Stimulated activated CD4-positive, alpha-beta T cell treated with anti-CD3 and anti-CD28 coated beads, Interleukin-1b, Interleukin-23, amount 100 ng/mL, for 24 hours (primary cell): Measurements from ENCODE around the gene NOM1.

Experiments
- DNase-seq, 4 experiments: peaks; one replicate each; pipeline ENCODE4 v3.0.0-alpha.2; 2020; ENCODE audit warnings: low read depth in 4 of 4, low spot score in 1 of 4

NOM1 gene

DNA sequence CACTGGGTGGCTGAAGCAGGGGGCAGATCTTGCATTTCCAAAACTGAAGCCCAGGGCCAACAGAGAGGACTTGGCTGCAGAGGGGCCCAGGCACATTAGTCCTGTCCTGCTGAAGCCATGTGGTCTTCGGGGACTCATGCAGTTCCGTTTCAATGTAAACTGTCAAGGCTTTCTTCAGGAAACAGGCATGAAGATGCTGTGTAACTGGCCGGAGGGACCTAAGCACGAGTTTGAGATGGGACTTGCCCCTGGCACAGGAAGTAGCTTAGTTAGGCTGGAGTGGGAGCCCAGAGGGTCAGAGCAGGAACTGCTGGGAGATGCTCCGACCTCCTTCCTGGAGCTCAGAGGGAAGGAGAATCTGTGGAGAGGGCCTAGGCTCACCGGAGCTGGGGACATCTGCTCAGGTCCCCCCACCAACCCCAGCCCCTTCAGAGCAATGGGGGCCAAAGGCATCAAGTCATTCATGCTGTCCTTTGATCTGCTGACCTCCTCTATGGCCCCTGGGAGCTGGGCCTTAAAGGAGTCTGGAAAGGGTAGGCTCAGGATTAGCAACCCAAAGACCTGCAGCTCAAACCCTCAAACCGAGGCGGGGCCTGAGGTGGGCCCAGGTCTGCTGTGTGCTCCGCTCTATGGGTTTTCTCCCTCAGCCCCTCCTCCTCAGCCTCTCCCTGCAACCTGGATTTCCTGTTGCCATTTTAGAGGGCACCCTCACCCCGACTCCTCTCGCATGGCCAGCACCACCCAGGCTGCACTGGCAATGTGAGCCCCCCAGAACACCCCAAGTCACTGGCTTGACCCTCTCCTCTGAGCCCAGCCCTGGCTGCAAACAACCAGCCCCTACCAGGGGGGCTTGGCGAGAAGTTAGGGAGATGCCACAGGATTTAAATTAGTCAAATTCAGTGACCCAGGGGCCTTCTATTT lies 65.4 kb downstream of the NOM1 start:
- no peak for DNase-seq

DNA sequence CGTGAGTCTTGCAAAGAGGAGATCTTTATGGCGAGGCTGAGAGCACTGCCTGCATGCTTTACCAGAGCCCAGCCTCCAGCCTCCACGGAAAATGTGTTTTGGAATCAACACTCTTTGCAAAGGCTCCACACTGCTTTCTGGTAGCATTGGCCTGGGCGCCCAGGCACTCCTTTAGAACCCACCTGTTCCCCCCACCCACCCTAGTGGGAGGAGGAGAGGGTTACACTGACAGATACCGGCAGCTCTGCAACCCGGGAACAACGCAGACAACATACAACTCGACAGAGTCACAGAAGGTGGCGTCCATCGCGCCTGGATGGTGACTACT lies 66.5 kb downstream of the NOM1 start:
- no peak for DNase-seq

DNA sequence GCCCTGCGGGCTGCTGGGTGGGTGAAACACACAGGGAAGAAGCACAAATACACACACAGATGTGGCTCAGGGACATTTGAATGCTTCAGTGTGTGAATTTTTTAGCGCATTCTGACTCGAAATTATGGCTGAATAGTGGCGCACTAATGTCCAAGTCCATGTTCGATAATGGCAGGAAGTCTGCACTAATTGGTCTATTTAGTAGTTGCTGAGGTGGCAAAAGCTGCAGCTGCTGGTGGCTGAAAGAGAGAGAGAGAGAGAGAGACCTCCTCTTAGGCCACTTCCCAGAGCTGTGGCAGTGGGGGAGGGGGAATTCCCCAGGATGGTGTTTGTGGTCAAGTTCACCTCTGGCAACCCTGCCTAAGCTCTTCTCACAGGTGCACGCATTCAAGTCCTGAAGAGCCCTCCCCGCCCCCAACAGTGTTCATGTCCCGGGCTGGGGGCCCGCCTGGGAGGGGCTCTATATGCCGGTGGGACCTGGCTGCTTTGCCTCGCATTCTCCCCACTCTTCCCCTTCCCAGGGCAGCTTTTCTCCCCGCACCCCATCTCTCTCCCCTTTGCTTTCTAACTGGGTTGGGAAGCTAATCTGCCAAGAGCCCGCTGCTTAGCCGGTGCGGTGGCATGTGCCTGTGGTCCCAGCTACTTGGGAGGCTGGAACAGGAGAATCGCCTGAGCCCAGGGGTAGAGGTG lies 67.0 kb downstream of the NOM1 start:
- DNase-seq = no peak

DNA sequence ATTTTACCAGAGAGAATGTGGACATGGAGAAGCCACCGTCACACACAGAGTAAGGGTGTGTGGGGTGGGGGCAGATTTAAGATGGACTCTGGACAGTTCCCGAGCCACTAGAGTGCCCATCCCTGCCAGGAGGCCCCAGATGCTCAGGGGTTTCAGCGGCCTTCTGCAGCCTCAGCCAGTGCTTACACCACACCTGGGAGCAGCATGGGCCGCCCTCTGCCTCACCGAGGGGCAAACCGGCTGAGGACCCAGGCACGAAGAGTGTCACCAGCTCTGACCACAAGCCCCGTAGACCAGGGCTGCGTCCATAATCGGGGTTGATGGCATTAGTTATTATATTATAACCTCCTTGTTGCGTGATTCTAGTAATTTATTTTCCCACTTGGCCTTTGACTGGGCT lies 67.6 kb downstream of the NOM1 start:
- no peak for DNase-seq

DNA sequence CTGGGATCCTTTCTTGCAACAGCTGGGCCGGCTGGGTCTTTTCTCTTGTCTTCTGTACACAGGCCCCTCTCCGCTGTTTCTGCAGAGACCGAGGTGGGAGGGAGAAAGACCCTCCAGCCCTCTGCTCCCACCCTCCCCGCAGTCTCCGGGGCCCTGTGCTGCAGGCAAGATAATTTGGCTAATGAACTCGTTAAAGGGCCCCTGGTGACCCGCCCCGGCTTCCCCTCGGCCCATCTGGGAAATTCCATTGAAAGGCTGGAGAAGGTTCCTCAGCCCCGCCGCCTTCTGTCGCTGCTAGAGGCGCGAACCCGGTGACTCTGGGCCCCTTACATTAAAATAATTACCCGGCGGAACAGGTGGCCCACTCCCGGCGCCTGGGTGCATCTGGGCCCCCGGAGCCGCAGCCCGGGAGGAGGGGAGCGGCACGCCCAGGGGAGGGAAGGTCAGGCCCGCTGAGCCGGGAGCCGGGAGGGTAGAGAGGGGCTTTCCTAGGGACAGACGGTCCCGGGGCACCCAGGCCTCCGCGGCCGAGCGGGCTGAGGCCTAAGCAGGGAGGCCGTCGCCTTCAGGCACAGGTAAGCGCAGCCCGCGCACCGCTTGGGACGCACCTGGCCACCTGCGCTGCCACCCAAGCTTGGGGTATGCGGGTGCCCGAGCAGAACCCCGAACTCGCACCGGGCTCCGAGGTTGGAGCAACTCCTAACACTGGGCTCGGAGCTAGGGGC lies 68.3 kb downstream of the NOM1 start:
- no peak for DNase-seq

DNA sequence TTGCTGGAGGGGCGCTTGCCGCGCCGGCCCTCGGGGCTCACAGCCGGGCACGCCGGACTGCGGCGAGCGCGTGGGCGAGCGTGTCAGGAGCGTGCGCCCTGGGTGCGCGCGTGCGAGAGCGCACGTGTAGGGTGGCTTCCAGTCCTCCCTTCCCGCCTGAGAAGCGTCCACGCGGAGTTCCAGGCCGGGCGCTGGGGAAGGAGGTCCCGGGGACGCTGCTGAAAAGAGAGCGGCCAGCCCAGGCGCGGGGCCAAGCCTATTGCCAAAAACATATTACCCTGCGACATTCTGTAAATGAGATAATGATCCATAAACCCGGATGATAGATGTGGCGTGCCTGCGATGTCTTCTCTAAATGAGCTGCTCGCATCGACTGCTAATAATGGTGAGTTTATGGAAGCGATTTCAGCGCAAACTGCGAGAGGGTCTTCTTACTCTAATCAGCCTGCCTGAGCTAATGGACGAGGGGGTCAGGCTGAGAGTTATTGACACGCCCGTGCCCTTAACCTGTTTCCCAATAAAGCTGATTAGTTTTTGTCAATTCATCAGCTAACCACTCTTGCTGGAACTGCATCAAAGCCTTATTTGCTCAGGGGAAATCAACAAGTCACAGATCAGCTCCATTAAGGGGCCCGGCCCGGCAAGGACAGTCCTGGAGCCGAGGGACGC lies 69.0 kb downstream of the NOM1 start:
- no peak for DNase-seq

DNA sequence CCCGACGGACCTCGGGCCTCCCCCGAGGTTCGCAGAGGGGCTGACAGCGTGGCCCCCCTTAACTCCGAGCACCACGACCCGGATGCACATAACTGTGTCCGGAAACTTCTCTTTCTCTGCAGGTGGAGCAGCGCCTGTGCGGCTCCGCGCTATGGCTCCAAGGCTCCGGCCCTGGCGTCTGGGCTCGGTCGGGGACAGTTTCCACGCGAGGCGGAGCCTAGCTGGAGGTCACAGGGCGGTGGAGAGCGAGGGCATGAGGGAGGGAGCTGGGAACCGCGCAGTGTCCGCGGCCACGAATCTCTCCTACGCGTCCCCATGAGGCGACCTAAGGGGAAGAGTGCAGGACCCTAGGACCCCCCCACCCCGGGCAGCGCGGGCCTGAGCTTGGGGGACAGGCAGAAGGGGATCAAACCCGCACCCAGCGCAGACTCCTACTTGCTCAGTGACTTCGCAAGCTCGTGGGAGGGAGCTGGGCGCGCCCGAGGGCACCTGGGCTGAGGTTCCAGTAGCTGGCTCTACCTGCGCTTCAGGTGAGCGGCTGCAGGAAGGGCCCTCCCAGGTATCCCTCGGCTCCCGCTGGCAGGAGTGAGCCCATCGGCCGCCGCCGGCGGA lies 69.6 kb downstream of the NOM1 start:
- DNase-seq = no peak

DNA sequence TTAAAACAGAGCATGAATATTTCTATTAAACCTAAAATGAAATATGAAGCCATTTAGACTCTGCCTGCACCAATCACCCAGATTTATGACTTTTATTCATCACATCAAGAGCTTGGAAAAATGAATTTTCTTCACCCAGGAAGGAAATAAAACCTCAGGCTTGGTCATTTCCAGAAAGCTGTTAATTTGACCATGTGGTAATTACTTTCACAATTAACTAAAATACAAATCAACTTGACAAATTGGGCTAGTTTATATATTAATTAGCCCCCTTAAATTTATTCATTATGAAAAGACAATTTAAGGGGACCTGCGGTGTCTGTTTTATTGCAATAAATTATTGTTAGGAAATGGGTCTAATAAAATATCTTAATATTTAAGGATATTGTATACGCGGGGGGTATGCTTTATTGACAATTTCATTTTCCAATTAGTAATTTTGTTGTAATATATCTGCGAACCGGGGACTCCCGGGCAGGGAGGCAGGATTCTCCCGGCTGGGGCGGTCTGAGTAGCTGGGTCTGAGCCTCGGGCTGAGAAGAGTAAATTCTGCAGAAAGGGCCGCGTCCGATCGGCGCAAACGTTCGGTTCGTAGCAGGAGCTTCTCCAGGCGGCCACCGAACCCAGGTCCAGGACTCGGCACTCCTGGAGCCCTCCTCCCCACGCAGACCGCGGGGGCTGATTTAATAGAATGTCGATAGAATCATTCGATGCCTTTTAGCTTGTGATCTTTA lies 70.4 kb downstream of the NOM1 start:
- DNase-seq = no peak

DNA sequence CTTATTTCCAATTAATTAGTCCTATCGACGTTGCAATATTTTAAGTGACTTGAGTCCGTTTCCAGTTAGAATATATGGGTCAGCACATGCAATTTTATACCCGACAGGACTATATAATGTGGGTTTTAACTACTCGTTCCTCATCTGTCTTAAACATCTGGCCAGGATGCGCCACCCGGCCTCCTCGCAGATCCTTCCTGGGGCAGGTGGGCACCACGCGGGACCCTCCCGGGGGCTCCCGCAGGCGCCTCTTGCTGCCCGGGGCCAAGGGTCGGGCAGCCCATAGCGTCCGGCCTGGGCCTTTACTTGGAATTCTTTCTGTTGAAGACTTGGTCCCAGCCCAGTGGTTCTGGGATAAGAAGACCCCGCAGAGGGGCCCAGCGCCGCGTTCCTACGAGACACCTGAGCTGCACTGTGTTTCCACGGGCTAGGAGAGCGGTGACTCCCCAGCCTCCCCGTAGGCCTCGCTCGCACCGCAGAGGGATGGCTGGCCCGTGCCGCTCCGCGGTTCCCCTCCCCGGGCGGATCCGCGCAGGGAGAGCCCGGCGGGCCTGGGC lies 71.1 kb downstream of the NOM1 start:
- DNase-seq = no peak

DNA sequence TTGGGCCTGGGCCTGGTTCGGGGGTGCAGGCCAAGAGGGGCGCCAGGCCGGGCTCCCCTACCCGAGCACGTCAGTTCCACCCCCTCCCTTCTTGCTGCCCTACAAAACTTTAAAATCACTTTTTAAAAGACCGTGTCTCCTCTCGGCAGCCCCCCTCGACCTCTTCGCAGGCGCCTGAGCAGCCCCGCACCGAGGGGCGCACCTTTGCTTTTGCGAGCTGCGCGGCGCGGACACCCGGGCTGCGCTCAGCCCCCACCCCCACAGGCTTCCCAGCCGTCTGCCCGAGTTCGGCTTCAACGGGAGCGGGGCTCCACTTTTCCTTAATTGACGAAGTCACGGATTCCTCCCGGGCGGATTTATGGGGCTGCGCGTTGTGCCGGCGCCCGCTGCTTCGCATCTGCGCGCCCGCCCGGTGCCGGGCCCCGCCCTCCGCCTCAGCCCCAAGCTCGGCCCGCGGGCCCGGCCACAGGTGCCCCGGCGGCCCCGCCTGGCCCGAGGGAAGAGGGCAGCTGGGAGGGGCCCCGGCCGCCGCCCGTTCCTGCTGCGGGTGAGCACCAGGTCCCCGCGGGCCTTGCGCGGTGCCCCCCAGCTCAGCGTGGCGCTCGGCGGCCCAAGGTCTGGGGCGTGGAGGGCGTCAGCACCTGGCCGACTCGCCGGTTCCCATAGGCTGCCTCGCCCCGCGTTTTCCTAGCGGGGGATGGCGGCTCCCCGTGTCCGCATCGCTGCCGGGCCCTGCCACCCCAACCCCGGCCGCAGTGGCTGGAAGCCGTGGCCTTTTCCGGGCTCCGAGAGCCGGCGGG lies 71.8 kb downstream of the NOM1 start:
- no peak for DNase-seq

DNA sequence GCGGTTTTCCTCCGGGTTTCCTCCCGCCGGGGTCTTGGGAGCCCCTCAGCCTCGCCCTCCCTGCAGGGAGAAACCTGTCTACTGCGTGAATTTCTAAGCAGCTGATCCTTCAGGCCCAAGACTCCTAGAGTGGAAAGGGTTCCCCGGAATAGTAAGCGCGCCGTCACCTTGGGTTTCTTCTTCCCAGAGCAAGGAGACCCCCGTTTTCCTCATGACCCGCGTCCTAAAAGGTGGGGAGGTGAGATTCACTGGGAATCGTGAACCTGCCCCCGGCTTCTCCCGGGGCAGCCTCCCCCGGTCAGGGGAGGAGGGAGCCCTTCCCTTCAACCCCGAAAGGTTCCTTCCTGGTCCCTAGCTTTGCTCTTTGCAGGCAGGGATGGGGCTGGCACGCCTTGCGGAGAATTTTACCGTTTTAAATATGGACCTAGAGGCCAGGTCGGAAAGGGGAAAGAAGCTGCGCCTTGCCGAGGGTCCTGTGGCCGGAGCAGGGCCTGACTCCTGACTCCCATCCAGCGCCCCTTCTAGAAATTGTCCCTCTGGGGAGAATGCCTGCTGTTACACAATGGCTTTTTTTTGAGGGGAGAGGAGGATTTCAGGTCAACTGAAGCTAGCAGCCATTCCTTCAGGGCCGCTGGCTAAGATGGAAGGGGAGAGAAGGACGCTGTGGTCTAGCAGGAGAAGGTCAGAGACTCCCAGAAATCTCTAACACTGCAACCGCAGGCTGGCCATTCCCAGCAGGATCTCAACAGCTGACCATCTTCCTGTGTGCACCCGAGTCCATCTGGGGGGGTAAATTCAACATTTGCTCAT lies 72.6 kb downstream of the NOM1 start:
- no peak for DNase-seq
